Muscle of back (tissue), 13 donors: ENCODE measurements around the gene GOLPH3. TPM values are rescaled to one million over a fixed set of nuclear protein-coding genes. Genes with fewer than 3 reads are reported as not detected.
A peak's percentile ranks its signal among the peaks of the same experiment; 100 is the strongest.
"Not testable (repeated sequence)": the region's sequence is repeated elsewhere in the genome, so short reads cannot be mapped to it uniquely, and the experiment has no call there.

Experiments used
- DNase-seq, 3 donors: peaks; one replicate each; pipeline versions ENCODE4 v3.0.0 to v3.0.0-alpha.2; 2013
- long read RNA-seq, 9 donors: transcript quantifications; one replicate each; lab custom pipeline, GENCODE V29; 2026
- polyA plus RNA-seq, 10 donors: library from polyadenylated mRNA; unstranded; fragments of 120-200 nt; gene quantifications; one replicate each; pipeline ENCODE4 v1.2.1, GENCODE V29; 2013; ENCODE audit not compliant: insufficient read length in 10 of 10

Gene GOLPH3
- 10 to 100 TPM; 49.2 to 72.3 (median 59.1) TPM for polyA plus RNA-seq
- long read RNA-seq, donor 1, transcript GOLPH3-201 (4 exons, 2,721 nt), result major isoform, 22 of 23 reads
- long read RNA-seq, donor 1, partial matches to known transcripts, result 0 of 23 reads
- long read RNA-seq, donor 1, other reads (novel, unspliced or antisense), result 0 of 23 reads
- long read RNA-seq, donor 2, transcript GOLPH3-201 (4 exons, 2,721 nt), result major isoform, 12 of 12 reads
- long read RNA-seq, donor 2, partial matches to known transcripts, result 0 of 12 reads
- long read RNA-seq, donor 2, other reads (novel, unspliced or antisense), result 0 of 12 reads
- long read RNA-seq, donor 3, result 0 reads
- long read RNA-seq, donor 4, transcript GOLPH3-201 (4 exons, 2,721 nt), result major isoform, 11 of 11 reads
- long read RNA-seq, donor 4, partial matches to known transcripts, result 0 of 11 reads
- long read RNA-seq, donor 4, other reads (novel, unspliced or antisense), result 0 of 11 reads
- long read RNA-seq, donor 5, transcript GOLPH3-201 (4 exons, 2,721 nt), result major isoform, 24 of 42 reads
- long read RNA-seq, donor 5, partial matches to known transcripts, result 16 of 42 reads
- long read RNA-seq, donor 5, other reads (novel, unspliced or antisense), result 0 of 42 reads
- long read RNA-seq, donor 6, transcript GOLPH3-201 (4 exons, 2,721 nt), result major isoform, 28 of 28 reads
- long read RNA-seq, donor 6, partial matches to known transcripts, result 0 of 28 reads
- long read RNA-seq, donor 6, other reads (novel, unspliced or antisense), result 0 of 28 reads
- long read RNA-seq, donor 7, transcript GOLPH3-201 (4 exons, 2,721 nt), result major isoform, 16 of 16 reads
- long read RNA-seq, donor 7, partial matches to known transcripts, result 0 of 16 reads
- long read RNA-seq, donor 7, other reads (novel, unspliced or antisense), result 0 of 16 reads
- long read RNA-seq, donor 8, transcript GOLPH3-201 (4 exons, 2,721 nt), result major isoform, 20 of 25 reads
- long read RNA-seq, donor 8, partial matches to known transcripts, result 5 of 25 reads
- long read RNA-seq, donor 8, other reads (novel, unspliced or antisense), result 0 of 25 reads
- long read RNA-seq, donor 9, partial matches to known transcripts, result 0 of 1 reads
- long read RNA-seq, donor 9, other reads (novel, unspliced or antisense), result 0 of 1 reads

- peak; percentile 91 to 97 (median 91) for DNase-seq
Observed at GRCh38 chr5:32174011-32174870, at the start of gene GOLPH3. Gene GOLPH3, minus strand, starts transcription at chr5:32174319. Its CDS starts 285 bp downstream, at chr5:32174034.

GRCh38 chr5:32222723-32223470 is 48.8 kb upstream of the GOLPH3 start:
- DNase-seq, result no peak

- peak in 2 of 3 donors; percentile 63 to 73 for DNase-seq
Observed at GRCh38 chr5:32217886-32218396, 43.8 kb upstream of the GOLPH3 start.

GRCh38 chr5:32214344-32214743 is 40.2 kb upstream of the GOLPH3 start:
- DNase-seq, result not testable (repeated sequence)

GRCh38 chr5:32210151-32210550 is 36.0 kb upstream of the GOLPH3 start:
- DNase-seq, result no peak

GRCh38 chr5:32208837-32209236 is 34.7 kb upstream of the GOLPH3 start:
- DNase-seq, result not testable (repeated sequence)

- no peak for DNase-seq
Observed at GRCh38 chr5:32207355-32207634, 33.2 kb upstream of the GOLPH3 start.

- no peak for DNase-seq
Observed at GRCh38 chr5:32206509-32207354, 32.6 kb upstream of the GOLPH3 start.

GRCh38 chr5:32206053-32206452 is 31.9 kb upstream of the GOLPH3 start:
- no peak for DNase-seq

GRCh38 chr5:32202394-32202793 is 28.3 kb upstream of the GOLPH3 start:
- peak; percentile 52 to 64 (median 56) for DNase-seq

- no peak for DNase-seq
Observed at GRCh38 chr5:32201122-32201753, 27.1 kb upstream of the GOLPH3 start.

GRCh38 chr5:32197032-32197431 is 22.9 kb upstream of the GOLPH3 start:
- no peak for DNase-seq

- DNase-seq, result no peak
Observed at GRCh38 chr5:32195265-32195664, 21.1 kb upstream of the GOLPH3 start.

- DNase-seq, result peak; percentile 69 to 78 (median 76)
Observed at GRCh38 chr5:32193591-32193990, 19.5 kb upstream of the GOLPH3 start.

- DNase-seq, result peak; percentile 88 to 96 (median 91)
Observed at GRCh38 chr5:32190095-32190494, 16.0 kb upstream of the GOLPH3 start.

- no peak for DNase-seq
Observed at GRCh38 chr5:32187675-32188074, 13.6 kb upstream of the GOLPH3 start.

- DNase-seq, result no peak
Observed at GRCh38 chr5:32182463-32183063, 8.4 kb upstream of the GOLPH3 start.

- DNase-seq, result peak; percentile 66 to 92 (median 83)
Observed at GRCh38 chr5:32173267-32174010, 680 bp downstream of the GOLPH3 start.
